HCT116 (cell line): ENCODE results near the gene OR1B1.

ENCODE experiments used
- CBX3 ChIP-seq: IDR thresholded peaks from 2 replicates; pipeline ENCODE4 v1.6.1; 2012; ENCODE audit warnings: low read depth
- CTCF ChIP-seq, 3 experiments: fragments of 200-600 bp in 1 of 3; sonication (generic) in 1 of 3; IDR thresholded peaks in 2 of 3; conservative IDR thresholded peaks in 1 of 3; 2 replicates each; pipeline ENCODE4 v1.5.1; 2012 to 2017; ENCODE audit warnings: low read depth in 2 of 3, low read length in 2 of 3, antibody characterized with exemption in 1 of 3, borderline replicate concordance in 1 of 3, control low read depth in 1 of 3, mild to moderate bottlenecking in 1 of 3, mixed read lengths in 1 of 3, mixed run types in 1 of 3, moderate library complexity in 1 of 3; ENCODE audit not compliant: insufficient read depth in 1 of 3
- EZH2phosphoT487 ChIP-seq: fragments of 200-600 bp; IDR thresholded peaks from 2 replicates; pipeline ENCODE4 v1.6.1; 2018; ENCODE audit warnings: antibody characterized with exemption, borderline replicate concordance
- POLR2A ChIP-seq: IDR thresholded peaks from 2 replicates; pipeline ENCODE4 v1.7.0; 2011; ENCODE audit warnings: borderline replicate concordance; ENCODE audit not compliant: insufficient read depth, insufficient read length; ENCODE audit errors: extremely low read depth
- RAD21 ChIP-seq: IDR thresholded peaks from 2 replicates; pipeline ENCODE4 v1.6.1; 2012; ENCODE audit warnings: low read depth, mild to moderate bottlenecking
- REST ChIP-seq: IDR thresholded peaks from 2 replicates; pipeline ENCODE4 v1.6.1; 2012; ENCODE audit warnings: low read depth
- ZBTB33 ChIP-seq: IDR thresholded peaks from 2 replicates; pipeline ENCODE4 v1.6.1; 2011; ENCODE audit warnings: mild to moderate bottlenecking, low read length, moderate library complexity; ENCODE audit not compliant: insufficient replicate concordance; ENCODE audit errors: extremely low read depth
- ZNF274 ChIP-seq: fragments of 200-500 bp; sonication (Bioruptor generic); IDR thresholded peaks from 2 replicates; pipeline ENCODE4 v1.6.1; 2014; ENCODE audit warnings: mild to moderate bottlenecking, low read depth, low read length, inconsistent platforms

- no peak for TF ChIP-seq POLR2A
- no peak for TF ChIP-seq CTCF (IDR thresholded peaks at IDR 0.05 in 2 of 3, conservative IDR thresholded peaks at IDR 0.05 in 1 of 3; ENCODE audit: borderline replicate concordance in 1 of 3, insufficient read depth in 1 of 3, low read depth in 2 of 3, low read length in 2 of 3)
- no peak for TF ChIP-seq EZH2phosphoT487
- TF ChIP-seq CBX3, result no peak
- no peak for TF ChIP-seq ZBTB33
- no peak for TF ChIP-seq RAD21
- no peak for TF ChIP-seq ZNF274
- no peak for TF ChIP-seq REST
Measured at GRCh38 chr9:122619996-122620395, 37.4 kb downstream of the OR1B1 start.
